ENCODE results near the gene KDM6A. TPM values are rescaled to one million over a fixed set of nuclear protein-coding genes. Genes with fewer than 3 reads are reported as not detected.
"Not testable (repeated sequence)": the region's sequence is repeated elsewhere in the genome, so short reads cannot be mapped to it uniquely, and the experiment has no call there.

Gene KDM6A
- total RNA-seq, 1 donor from 2014 or later = 38.4 TPM

DNA sequence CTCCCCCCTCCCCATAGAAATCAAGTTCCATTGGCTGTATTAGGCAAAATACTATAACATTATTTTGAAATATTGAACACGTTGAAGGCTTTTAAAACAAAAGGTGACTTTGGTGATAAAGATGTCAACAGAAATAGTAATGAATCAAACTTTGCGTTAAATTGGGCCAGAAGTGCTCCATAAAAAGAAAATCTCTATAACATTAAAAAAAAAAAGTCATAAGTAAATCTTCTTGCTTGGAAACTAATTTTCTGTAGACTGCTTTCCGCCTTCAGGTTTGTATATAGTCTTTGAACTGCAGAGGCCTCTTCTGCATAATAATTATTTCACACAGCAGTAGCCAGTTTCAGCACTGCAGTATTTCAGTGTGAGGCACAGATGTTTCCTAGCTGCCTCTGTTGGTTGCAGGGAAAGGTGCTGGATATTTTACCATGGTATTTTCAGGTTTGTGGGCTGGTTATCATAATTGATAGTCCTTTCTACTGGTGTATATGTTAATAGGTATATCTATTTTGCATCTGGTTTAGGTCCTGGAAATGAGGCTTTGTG is 158.9 kb downstream of the KDM6A start:
- H3K27ac Mint-ChIP-seq (ENCODE audit: unreplicated experiment) = no peak overlapping the region
- H3K4me3 Mint-ChIP-seq (ENCODE audit: unreplicated experiment) = no peak overlapping the region
- peaks cover 3% of the 10 kb centered on the region for H3K27me3 Mint-ChIP-seq (ENCODE audit: unreplicated experiment)
- H3K4me1 Mint-ChIP-seq (ENCODE audit: unreplicated experiment) = no peaks in the 10 kb centered on the region
- TF ChIP-seq CTCF (IDR thresholded peaks at IDR 0.05; ENCODE audit: unreplicated experiment) = no peak
- peaks cover 3% of the 10 kb centered on the region for H3K36me3 Mint-ChIP-seq (ENCODE audit: low read depth, unreplicated experiment)
- DNase-seq (ENCODE audit: low spot score) = no peak
- no peaks in the 10 kb centered on the region for H3K9me3 Mint-ChIP-seq (ENCODE audit: unreplicated experiment)

DNA sequence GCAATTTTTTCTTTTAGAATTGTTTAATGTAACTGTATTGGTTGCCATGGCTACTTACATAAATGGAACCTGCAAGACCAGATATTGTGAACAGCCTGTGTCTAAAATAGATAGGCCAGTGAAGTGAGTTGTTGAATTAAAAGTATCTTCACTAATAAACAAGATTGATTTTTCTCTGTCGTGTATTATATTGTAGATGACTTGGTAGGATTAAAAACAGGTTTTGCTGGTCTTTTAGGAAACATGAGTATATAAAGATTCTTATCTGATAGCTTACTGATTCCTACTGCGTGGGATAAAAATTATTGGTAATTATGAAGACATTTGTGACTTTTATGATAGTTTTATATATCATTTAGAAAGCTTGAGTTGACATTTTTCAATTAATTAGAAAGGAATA is 162.1 kb downstream of the KDM6A start:
- Mint-ChIP-seq H3K36me3 (ENCODE audit: low read depth, unreplicated experiment) (peaks cover 14% of the 10 kb centered on the region), H3K4me3 (ENCODE audit: unreplicated experiment) (no peak overlapping the region), H3K9me3 (ENCODE audit: unreplicated experiment) (no peaks in the 10 kb centered on the region), H3K27ac (ENCODE audit: unreplicated experiment) (no peak overlapping the region), H3K4me1 (ENCODE audit: unreplicated experiment) (no peaks in the 10 kb centered on the region), H3K27me3 (ENCODE audit: unreplicated experiment) (peaks cover 3% of the 10 kb centered on the region)
- no peak for DNase-seq (ENCODE audit: low spot score)
- TF ChIP-seq CTCF (IDR thresholded peaks at IDR 0.05; ENCODE audit: unreplicated experiment) = no peak

GRCh38 chrX:45036161-45036560 is 163.2 kb downstream of the KDM6A start:
- Mint-ChIP-seq H3K36me3 (ENCODE audit: low read depth, unreplicated experiment) (peaks cover 14% of the 10 kb centered on the region), H3K4me1 (ENCODE audit: unreplicated experiment) (no peaks in the 10 kb centered on the region), H3K4me3 (ENCODE audit: unreplicated experiment) (no peak overlapping the region), H3K27me3 (ENCODE audit: unreplicated experiment) (no peaks in the 10 kb centered on the region), H3K27ac (ENCODE audit: unreplicated experiment) (no peak overlapping the region), H3K9me3 (ENCODE audit: unreplicated experiment) (no peaks in the 10 kb centered on the region)
- no peak for TF ChIP-seq CTCF (IDR thresholded peaks at IDR 0.05; ENCODE audit: unreplicated experiment)
- DNase-seq (ENCODE audit: low spot score) = no peak

DNA sequence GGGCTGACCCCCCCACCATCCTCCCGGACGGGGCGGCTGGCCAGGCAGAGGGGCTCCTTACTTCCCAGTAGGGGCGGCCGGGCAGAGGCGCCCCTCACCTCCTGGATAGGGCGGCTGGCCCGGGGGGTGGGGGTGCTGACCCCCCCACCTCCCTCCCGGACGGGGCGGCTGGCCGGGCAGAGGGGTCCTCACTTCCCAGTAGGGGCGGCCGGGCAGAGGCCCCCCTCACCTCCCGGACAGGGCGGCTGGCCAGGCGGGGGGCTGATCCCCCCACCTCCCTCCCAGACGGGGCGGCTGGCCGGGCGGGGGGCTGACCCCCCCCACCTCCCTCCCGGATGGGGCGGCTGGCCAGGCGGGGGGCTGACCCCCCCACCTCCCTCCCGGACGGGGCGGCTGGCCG is 167.1 kb downstream of the KDM6A start:
- not testable (repeated sequence) for H3K4me1 Mint-ChIP-seq (ENCODE audit: unreplicated experiment); H3K4me3 Mint-ChIP-seq (ENCODE audit: unreplicated experiment); H3K27me3 Mint-ChIP-seq (ENCODE audit: unreplicated experiment); DNase-seq (ENCODE audit: low spot score); H3K9me3 Mint-ChIP-seq (ENCODE audit: unreplicated experiment); H3K27ac Mint-ChIP-seq (ENCODE audit: unreplicated experiment)
- H3K36me3 Mint-ChIP-seq (ENCODE audit: low read depth, unreplicated experiment) = peaks cover 14% of the 10 kb centered on the region

DNA sequence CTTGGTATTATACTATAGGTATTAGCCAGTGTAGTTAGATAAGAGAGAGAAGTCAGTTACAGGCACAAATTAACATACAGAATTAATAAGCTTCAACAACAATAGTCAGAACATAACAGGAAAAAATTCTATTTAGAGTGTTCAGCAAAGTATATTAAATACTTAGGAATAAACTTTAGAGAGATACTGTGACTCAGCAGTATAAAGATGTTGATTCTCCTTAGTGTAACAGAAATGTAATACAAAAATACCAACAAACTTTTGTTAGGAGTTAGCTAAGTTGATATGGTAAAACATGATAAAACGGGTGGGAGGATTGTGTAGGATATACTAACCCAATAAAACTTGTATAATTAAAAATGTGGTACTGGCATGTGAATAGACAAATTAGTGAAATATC is 173.4 kb downstream of the KDM6A start:
- TF ChIP-seq CTCF (IDR thresholded peaks at IDR 0.05; ENCODE audit: unreplicated experiment) = no peak
- Mint-ChIP-seq H3K4me3 (ENCODE audit: unreplicated experiment) (no peak overlapping the region), H3K9me3 (ENCODE audit: unreplicated experiment) (no peaks in the 10 kb centered on the region), H3K27me3 (ENCODE audit: unreplicated experiment) (no peaks in the 10 kb centered on the region), H3K4me1 (ENCODE audit: unreplicated experiment) (no peaks in the 10 kb centered on the region), H3K36me3 (ENCODE audit: low read depth, unreplicated experiment) (no peaks in the 10 kb centered on the region), H3K27ac (ENCODE audit: unreplicated experiment) (no peak overlapping the region)
- no peak for DNase-seq (ENCODE audit: low spot score)

Measured in endothelial cell (in vitro differentiated cells).